Neural cell (in vitro differentiated cells): Measurements from ENCODE around the gene ARMC9. TPM values are rescaled to one million over a fixed set of nuclear protein-coding genes. Genes with fewer than 3 reads are reported as not detected.

Source experiments
- H2AFZ ChIP-seq: fragments of 200-600, 300-800 bp; sonication (generic), shearing (Covaris generic); 2 replicates; pipeline ENCODE4 v1.6.0; 2014; ENCODE audit warnings: low read depth, mild to moderate bottlenecking, antibody characterized with exemption, low read length, moderate library complexity
- H3F3A ChIP-seq: fragments of 200-600 bp; shearing (Covaris generic); 2 replicates; pipeline ENCODE4 v1.6.1; 2016; ENCODE audit warnings: mild to moderate bottlenecking, moderate library complexity, mixed read lengths, antibody characterized with exemption, low read length; ENCODE audit not compliant: insufficient read depth, poor library complexity, severe bottlenecking
- H3K27ac ChIP-seq: fragments of 200-600, 300-800 bp; sonication (generic), shearing (Covaris generic); 2 replicates; pipeline ENCODE4 v1.5.1; 2014; ENCODE audit warnings: mild to moderate bottlenecking, low read length, moderate library complexity
- H3K27me3 ChIP-seq: fragments of 300-800, 200-600 bp; sonication (generic), shearing (Covaris generic); 2 replicates; pipeline ENCODE4 v1.6.0; 2014; ENCODE audit warnings: mild to moderate bottlenecking, low read depth, low read length, moderate library complexity; ENCODE audit not compliant: insufficient read depth
- H3K36me3 ChIP-seq: fragments of 300-800, 200-600 bp; sonication (generic), shearing (Covaris generic); 2 replicates; pipeline ENCODE4 v1.5.1; 2014; ENCODE audit warnings: mild to moderate bottlenecking, antibody characterized with exemption, low read length, moderate library complexity; ENCODE audit not compliant: insufficient read depth
- H3K4me2 ChIP-seq: fragments of 300-800, 200-600 bp; sonication (generic), shearing (Covaris generic); 2 replicates; pipeline ENCODE4 v1.6.0; 2014; ENCODE audit warnings: mild to moderate bottlenecking, low read length
- H3K4me3 ChIP-seq: fragments of 300-800, 200-600 bp; sonication (generic), shearing (Covaris generic); 2 replicates; pipeline ENCODE4 v1.5.1; 2014; ENCODE audit warnings: mild to moderate bottlenecking, low read length, moderate library complexity
- H3K79me2 ChIP-seq: fragments of 200-600 bp; shearing (Covaris generic); replicated peaks from 2 replicates; pipeline ENCODE4 v1.6.0; 2014; ENCODE audit warnings: mild to moderate bottlenecking, low read length, moderate library complexity; ENCODE audit not compliant: insufficient read depth
- H3K9ac ChIP-seq: fragments of 300-800, 200-600 bp; sonication (generic), shearing (Covaris generic); 2 replicates; pipeline ENCODE4 v1.6.1; 2016; ENCODE audit warnings: mild to moderate bottlenecking, low read length, mixed read lengths
- H3K9me2 ChIP-seq: fragments of 200-600 bp; shearing (Covaris generic); 2 replicates; pipeline ENCODE4 v1.6.1; 2016; ENCODE audit warnings: mild to moderate bottlenecking, low read length, mixed read lengths; ENCODE audit not compliant: insufficient read depth
- H3K9me3 ChIP-seq: fragments of 200-600, 300-800 bp; sonication (generic), shearing (Covaris generic); 2 replicates; pipeline ENCODE4 v1.6.1; 2016; ENCODE audit warnings: mild to moderate bottlenecking, mixed run types, low read length, moderate library complexity, mixed read lengths
- H4K20me1 ChIP-seq: fragments of 200-600 bp; shearing (Covaris generic); 2 replicates; pipeline ENCODE4 v1.6.1; 2016; ENCODE audit warnings: mild to moderate bottlenecking, mixed run types; ENCODE audit not compliant: insufficient read depth
- EP300 ChIP-seq: fragments of 450-650 bp; conservative IDR thresholded peaks from 2 replicates; pipeline ENCODE4 v1.6.1; 2014; ENCODE audit warnings: antibody characterized with exemption, mild to moderate bottlenecking, moderate library complexity; ENCODE audit not compliant: poor library complexity, severe bottlenecking
- EZH2 ChIP-seq: fragments of 200-600, 300-800 bp; shearing (Covaris generic), sonication (generic); IDR thresholded peaks from 2 replicates; pipeline ENCODE4 v1.6.1; 2014; ENCODE audit warnings: antibody characterized with exemption, low read length, borderline replicate concordance, mild to moderate bottlenecking; ENCODE audit not compliant: insufficient read depth, poor library complexity, severe bottlenecking
- MXI1 ChIP-seq: fragments of 450-650 bp; conservative IDR thresholded peaks from 2 replicates; pipeline ENCODE4 v1.6.1; 2014; ENCODE audit warnings: antibody characterized with exemption, mild to moderate bottlenecking; ENCODE audit not compliant: poor library complexity, severe bottlenecking
- POLR2AphosphoS5 ChIP-seq: IDR thresholded peaks from 2 replicates; pipeline ENCODE4 v1.6.1; 2012
- RAD21 ChIP-seq: fragments of 450-650 bp; conservative IDR thresholded peaks from 2 replicates; pipeline ENCODE4 v1.6.1; 2014; ENCODE audit warnings: antibody characterized with exemption, mild to moderate bottlenecking, moderate library complexity
- SMC3 ChIP-seq: fragments of 450-650 bp; conservative IDR thresholded peaks from 2 replicates; pipeline ENCODE4 v1.6.1; 2014; ENCODE audit warnings: antibody characterized with exemption, mild to moderate bottlenecking, moderate library complexity; ENCODE audit not compliant: poor library complexity
- TAF1 ChIP-seq: IDR thresholded peaks from 2 replicates; pipeline ENCODE4 v1.6.1; 2012; ENCODE audit warnings: low read depth
- polyA plus RNA-seq: library from polyadenylated mRNA; depleted of rRNA; stranded (reverse); fragments of >200 nt; gene quantifications from 2 replicates; pipeline ENCODE4 v1.2.3, GENCODE V29; 2014
- TF ChIP-seq, protein P1 (sequence below): fragments of 450-650 bp; IDR thresholded peaks from 2 replicates; pipeline ENCODE4 v1.5.1; 2014; ENCODE audit warnings: antibody characterized with exemption, mild to moderate bottlenecking, moderate library complexity; ENCODE audit not compliant: poor library complexity, severe bottlenecking
- TF ChIP-seq, protein P2 (sequence below): IDR thresholded peaks from 2 replicates; pipeline ENCODE4 v1.6.1; 2012; ENCODE audit warnings: borderline replicate concordance

Gene ARMC9
- polyA plus RNA-seq, 1 donor from 2014 or later: 13.9 TPM

DNA sequence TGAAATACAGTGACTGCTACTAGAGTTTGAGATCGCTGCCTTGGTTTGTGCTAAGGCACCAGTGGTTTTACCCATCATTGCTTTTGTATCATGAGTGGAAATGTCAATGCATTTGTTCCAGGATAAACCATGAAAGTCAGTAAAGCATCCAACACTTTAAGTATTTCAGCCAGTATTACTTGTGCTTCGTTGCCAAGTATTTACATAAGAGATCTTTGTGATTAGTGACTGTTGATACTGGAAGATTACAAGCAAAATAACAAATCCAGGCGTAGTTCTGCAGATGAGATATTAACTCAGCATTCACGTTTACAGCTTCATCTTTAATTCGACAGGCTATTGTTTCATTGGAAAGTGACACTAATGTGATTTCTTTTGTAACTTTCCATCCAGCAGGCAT lies 106.8 kb downstream of the ARMC9 start:
- Histone ChIP-seq H2AFZ (no peak overlapping the region), H3F3A (no peaks in the 10 kb centered on the region), H4K20me1 (no peaks in the 10 kb centered on the region), H3K9ac (no peak overlapping the region), H3K27me3 (no peaks in the 10 kb centered on the region), H3K4me3 (no peak overlapping the region), H3K27ac (no peak overlapping the region), H3K9me2 (no peaks in the 10 kb centered on the region), H3K4me2 (no peak overlapping the region), H3K79me2 (no peaks in the 10 kb centered on the region), H3K9me3 (no peaks in the 10 kb centered on the region), H3K36me3 (no peaks in the 10 kb centered on the region)
- no peak for TF ChIP-seq EP300
- TF ChIP-seq TAF1: no peak
- no peak for TF ChIP-seq POLR2AphosphoS5
- TF ChIP-seq, protein P1, sequence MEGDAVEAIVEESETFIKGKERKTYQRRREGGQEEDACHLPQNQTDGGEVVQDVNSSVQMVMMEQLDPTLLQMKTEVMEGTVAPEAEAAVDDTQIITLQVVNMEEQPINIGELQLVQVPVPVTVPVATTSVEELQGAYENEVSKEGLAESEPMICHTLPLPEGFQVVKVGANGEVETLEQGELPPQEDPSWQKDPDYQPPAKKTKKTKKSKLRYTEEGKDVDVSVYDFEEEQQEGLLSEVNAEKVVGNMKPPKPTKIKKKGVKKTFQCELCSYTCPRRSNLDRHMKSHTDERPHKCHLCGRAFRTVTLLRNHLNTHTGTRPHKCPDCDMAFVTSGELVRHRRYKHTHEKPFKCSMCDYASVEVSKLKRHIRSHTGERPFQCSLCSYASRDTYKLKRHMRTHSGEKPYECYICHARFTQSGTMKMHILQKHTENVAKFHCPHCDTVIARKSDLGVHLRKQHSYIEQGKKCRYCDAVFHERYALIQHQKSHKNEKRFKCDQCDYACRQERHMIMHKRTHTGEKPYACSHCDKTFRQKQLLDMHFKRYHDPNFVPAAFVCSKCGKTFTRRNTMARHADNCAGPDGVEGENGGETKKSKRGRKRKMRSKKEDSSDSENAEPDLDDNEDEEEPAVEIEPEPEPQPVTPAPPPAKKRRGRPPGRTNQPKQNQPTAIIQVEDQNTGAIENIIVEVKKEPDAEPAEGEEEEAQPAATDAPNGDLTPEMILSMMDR: no peak
- TF ChIP-seq, protein P2, sequence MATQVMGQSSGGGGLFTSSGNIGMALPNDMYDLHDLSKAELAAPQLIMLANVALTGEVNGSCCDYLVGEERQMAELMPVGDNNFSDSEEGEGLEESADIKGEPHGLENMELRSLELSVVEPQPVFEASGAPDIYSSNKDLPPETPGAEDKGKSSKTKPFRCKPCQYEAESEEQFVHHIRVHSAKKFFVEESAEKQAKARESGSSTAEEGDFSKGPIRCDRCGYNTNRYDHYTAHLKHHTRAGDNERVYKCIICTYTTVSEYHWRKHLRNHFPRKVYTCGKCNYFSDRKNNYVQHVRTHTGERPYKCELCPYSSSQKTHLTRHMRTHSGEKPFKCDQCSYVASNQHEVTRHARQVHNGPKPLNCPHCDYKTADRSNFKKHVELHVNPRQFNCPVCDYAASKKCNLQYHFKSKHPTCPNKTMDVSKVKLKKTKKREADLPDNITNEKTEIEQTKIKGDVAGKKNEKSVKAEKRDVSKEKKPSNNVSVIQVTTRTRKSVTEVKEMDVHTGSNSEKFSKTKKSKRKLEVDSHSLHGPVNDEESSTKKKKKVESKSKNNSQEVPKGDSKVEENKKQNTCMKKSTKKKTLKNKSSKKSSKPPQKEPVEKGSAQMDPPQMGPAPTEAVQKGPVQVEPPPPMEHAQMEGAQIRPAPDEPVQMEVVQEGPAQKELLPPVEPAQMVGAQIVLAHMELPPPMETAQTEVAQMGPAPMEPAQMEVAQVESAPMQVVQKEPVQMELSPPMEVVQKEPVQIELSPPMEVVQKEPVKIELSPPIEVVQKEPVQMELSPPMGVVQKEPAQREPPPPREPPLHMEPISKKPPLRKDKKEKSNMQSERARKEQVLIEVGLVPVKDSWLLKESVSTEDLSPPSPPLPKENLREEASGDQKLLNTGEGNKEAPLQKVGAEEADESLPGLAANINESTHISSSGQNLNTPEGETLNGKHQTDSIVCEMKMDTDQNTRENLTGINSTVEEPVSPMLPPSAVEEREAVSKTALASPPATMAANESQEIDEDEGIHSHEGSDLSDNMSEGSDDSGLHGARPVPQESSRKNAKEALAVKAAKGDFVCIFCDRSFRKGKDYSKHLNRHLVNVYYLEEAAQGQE: no peak
- no peak for TF ChIP-seq RAD21
- no peak for TF ChIP-seq MXI1
- TF ChIP-seq EZH2: no peak
- no peak for TF ChIP-seq SMC3

DNA sequence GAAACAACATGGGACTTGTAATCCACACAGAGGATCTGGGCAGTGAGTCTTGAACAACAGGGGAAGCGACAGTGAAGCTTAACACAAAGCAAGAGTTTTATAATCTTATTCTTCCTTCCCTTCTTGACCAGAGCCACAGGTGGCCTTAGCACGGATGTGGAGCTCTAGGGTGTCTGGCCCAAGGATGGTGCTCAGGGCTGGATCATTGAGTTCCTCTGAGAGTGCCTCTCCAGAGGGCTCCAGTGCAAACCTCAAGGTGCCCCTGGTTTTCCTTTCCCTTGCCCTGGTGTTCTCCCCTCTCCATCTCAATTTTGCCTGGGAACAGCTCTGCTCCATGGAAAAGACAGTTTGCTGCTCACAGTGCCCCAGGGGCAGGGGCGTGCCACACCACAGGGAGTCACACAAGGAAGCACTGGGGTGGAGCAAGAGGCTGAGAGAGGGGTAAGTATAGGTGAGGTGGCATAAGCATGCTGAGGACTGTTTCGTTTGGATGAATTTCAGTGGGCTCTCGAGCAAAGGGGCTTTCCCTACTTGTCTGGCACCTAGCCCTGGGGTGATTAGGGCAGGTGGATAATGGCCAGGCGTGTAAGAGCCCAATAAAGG lies 108.5 kb downstream of the ARMC9 start:
- H2AFZ ChIP-seq: no peak overlapping the region
- H3K27ac ChIP-seq: no peak overlapping the region
- no peaks in the 10 kb centered on the region for H3K79me2 ChIP-seq
- no peaks in the 10 kb centered on the region for H3K27me3 ChIP-seq
- no peaks in the 10 kb centered on the region for H3K36me3 ChIP-seq
- H3K9me2 ChIP-seq: no peaks in the 10 kb centered on the region
- no peaks in the 10 kb centered on the region for H3K9me3 ChIP-seq
- no peak overlapping the region for H3K4me2 ChIP-seq
- H3F3A ChIP-seq: no peaks in the 10 kb centered on the region
- TF ChIP-seq MXI1 (no peak), RAD21 (no peak), TAF1 (no peak), POLR2AphosphoS5 (no peak), SMC3 (no peak), EP300 (no peak), EZH2 (no peak)
- TF ChIP-seq, protein P2: no peak
- TF ChIP-seq, protein P1: no peak
- no peak overlapping the region for H3K9ac ChIP-seq
- no peaks in the 10 kb centered on the region for H4K20me1 ChIP-seq
- no peak overlapping the region for H3K4me3 ChIP-seq
